NCI-H2171 treated with DMSO at 0.1 percent for 48 hours (cell line): ENCODE results near the gene PRKN.

ENCODE experiments used
- DNase-seq: peaks from one replicate; lab custom pipeline; 2025; lab: John Stamatoyannopoulos, UW

The PRKN gene

GRCh38 chr6:161378115-161378514 lies 1349.5 kb downstream of the PRKN start:
- DNase-seq, result no peak

- no peak for DNase-seq
Observed at GRCh38 chr6:161377116-161377515, 1350.5 kb downstream of the PRKN start.

DNA sequence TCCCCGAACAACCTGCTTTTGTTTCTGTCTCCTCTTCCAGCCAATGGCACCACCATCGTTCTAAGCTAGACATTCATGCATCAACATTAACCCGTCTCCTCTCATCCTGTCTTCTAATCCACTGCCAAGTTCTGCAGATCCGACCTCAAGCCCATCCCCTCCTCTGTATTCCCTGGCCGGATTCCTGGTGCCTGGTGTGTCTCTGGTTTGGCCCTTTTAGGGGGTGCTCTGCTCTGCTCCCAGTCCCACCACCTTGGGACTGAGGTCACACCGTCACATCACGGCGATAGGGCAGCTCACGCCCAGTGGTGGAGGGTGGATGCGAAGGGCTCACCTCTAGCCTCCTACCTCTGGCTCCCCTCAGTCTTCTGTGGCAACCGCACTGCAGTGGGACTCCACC lies 1351.2 kb downstream of the PRKN start:
- DNase-seq, result no peak

DNA sequence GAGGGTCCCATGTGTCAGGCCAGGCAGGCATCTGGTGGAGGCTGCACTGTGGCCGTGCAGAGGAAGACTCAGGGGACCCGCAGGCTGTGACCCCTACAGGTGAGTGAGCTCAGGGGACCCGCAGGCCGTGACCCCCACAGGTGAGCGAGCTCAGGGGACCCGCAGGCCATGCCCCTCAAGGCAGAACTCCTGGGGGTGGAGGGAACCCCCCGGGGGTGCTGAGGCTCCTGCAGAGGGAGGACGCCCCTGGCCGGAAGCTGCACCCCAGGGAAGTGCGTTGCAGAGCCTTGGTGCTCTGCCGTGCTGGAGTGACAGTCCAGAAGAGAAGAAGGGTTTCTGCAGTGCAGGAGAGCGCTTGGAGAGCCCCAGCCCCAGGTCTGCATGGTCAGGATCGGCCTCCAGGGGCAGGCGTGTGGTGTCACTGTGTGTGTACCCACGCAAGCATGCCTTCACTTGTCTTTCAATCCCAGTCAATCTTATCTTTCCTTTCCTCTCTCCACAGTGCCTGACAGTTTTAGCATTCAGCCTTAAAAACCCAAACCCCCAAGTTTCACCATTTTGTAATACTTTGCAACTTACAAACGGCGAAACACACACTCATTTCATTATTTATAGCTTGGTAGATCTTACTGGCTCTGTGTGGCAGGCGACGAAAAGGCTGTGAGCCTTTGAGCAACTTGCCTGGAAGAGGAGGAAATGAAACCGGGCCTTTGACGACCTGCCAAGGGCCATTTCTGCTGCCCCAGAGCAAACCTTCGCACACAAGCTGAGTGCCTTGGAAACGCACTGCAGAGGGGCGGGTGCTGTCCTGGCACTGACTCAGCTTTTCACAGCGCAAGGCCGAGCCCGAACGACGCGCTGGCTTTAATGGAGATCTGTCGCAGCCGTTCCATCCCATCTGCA lies 1352.3 kb downstream of the PRKN start:
- no peak for DNase-seq

DNA sequence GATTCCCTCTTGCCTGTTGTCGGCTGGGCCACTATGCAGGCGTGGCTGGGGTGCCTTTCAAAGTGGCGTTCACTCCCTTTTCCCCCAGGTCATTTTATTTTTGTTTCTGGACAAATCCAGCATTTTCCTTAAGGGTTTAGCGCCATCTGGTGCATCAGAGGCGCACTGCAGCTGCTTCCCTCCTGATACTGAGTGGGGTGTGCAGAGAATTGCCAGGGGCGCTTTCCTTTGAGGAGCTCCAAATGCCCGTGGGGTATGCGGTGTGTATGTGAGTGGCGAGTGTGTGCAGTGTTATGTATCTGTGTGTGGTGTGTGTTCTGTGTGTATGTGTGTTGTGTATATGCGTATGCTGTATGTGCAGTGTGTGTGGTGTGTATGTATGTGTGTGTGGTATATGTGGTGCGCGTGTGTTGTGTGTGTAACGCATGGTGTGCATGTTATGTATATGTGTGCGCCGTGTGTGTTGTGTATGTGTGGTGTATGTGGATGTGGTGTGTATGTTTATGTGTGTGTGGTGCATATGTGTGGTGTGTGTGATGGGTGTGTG lies 1353.6 kb downstream of the PRKN start:
- DNase-seq, result peak; percentile 40

DNA sequence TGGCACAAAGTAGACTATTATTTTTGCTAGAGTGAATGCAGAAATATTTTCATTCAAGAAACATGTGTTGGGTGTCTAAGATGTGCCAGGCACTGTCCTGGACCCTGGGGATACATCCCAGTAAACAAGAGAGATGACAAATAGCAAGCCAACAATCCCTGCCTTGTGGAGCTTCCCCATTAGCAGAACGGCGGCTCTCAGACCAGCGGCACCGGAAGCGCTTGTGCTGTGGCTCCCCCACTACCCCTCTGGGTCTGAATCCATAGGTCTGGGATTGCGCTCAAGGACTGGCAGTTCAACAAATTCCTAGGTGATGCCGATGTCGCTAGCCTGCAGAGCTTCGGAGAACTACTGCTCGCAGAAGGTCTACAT lies 1355.2 kb downstream of the PRKN start:
- DNase-seq, result no peak

GRCh38 chr6:161370880-161371279 lies 1356.7 kb downstream of the PRKN start:
- DNase-seq, result peak; percentile 72

- no peak for DNase-seq
Observed at GRCh38 chr6:161369339-161369738, 1358.2 kb downstream of the PRKN start.

DNA sequence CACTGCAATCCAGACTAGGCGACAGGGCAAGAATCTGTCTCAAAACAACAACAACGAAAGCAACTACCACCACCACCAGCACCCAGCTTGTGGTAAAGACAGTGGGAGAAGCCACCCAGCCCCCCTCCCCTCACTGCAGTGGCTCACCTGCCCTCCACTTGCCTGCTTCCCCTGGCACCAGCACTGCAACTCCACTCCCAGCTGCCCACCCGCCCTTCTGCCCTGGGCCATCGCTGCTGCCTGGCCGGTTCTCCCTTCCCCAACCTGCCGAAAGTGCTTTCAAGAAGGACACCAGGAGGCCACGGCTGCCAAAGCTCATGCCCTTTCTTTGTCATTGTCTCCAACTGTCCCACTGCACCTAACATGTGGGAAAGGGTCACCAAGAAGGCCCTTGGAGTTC lies 1359.1 kb downstream of the PRKN start:
- no peak for DNase-seq

DNA sequence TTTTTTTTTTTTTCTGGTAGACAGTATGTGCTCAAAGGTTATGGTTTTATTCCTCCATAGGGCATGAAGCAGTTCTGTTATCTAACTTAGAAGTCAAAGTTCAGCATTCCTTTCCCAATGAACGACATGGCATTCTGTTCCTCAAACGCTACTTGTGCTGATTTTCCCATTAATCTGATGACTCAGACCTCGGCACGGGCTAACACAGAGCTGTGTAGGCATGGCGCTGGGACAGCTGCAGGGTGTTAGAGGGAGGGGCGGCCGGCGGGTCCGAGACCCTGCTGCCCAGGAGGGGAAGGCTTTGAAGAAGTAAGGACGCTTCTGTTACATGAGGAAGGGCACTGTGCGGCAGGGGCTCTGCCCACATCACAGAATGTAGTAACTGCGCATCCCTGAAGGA lies 1360.1 kb downstream of the PRKN start:
- no peak for DNase-seq

DNA sequence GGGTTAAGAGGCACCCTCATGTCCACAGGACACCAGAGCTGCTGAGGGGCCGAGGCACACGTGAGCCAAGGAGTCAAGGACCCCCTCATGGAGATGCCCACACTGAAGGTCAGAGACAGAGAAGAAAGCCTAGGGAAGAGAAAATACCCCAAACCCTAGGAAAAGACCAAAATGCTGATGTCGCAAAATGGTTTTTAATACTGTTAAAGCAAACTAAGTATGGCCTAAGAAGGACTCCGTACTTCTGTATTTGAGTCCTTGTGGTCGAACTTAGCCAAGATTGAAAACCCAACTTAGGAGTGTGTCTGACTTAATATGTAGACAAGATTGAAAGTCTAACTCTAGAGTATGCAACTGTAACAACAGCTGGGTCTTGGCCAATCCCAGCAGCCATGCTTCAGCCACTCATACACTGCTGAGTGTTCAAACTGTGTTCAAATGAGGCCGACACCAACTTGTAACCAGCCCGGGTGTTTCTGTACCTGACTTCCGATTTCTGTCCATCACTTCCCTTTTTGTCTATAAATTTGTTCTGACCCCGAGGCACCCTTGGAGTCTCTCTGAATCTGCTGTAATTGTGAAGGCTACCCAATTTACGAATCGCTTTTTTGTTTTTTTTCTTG lies 1361.2 kb downstream of the PRKN start:
- no peak for DNase-seq

DNA sequence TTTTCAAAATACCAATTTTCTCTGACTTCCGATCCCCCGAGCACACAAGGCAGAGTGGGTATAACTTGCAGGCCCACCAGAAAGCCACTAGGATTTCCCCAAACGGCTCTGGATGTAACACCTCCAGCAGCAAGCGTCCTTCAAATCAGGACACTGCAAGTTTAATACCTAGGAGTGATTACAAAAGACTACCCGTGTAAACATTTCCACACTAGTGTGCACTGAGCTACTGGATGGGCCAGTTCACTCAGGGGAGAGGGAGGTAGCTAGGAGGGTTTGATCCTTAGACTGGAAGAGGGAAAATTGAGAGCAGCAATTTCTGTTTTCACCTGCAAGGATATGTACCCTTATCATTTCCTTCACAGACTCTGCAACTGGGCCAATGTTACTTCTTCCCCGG lies 1361.9 kb downstream of the PRKN start:
- DNase-seq, result no peak

GRCh38 chr6:161363286-161363685 lies 1364.3 kb downstream of the PRKN start:
- DNase-seq, result no peak

DNA sequence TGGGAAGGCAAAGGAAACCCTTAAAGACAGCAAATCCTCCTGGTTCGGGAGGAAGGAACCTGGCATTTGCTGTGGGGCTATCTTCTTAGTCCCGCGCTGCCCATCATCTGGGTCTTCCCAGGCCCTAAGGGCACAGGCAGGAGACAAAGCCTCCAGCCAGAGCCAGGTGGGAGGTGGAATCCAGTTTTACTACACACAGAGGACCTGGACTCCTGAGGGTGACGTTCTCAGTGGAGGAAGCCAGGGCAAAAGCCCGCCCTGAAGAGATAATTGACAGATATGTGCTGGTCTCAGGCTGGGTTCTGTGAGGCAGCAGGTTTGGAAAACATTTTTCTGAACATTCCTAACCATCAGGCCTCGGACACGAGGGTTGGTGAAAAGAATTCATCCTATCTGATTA lies 1365.3 kb downstream of the PRKN start:
- no peak for DNase-seq

- DNase-seq, result no peak
Observed at GRCh38 chr6:161361529-161361928, 1366.0 kb downstream of the PRKN start.

GRCh38 chr6:161360520-161360919 lies 1367.0 kb downstream of the PRKN start:
- DNase-seq, result no peak

- DNase-seq, result no peak
Observed at GRCh38 chr6:161359618-161359945, 1368.0 kb downstream of the PRKN start.

DNA sequence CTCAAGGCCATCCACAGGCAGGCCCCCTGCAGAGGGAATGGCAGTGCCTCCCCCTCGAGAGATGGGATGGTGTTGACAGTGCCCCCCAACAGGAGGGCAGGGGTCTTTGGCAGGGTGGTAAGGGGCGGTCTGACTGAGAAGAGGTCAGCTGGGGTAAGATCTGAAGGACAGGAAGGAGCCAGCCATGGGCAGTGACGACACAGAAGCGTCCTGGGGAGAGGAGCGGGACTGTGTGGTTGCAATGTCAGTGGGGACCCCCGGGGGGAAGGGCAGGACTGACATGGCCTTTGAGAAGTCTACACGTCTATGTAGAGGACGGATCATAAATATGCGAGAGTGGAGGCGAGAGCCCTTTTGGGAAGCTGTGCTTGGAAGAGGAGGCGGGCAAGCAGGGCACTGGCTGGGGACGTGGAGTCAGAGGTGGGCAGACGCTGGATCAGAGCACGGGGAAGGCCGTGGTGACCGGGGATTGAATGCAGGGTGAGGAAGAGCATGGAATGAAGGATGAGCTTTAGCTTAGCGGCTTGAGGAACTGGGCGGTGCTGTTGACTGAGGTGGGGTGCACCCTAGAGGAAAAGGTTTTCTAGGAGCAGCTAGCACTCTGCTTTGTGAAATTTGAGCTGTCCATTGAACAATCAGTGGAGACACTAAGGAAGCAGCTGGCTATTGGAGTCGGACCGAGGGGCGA lies 1371.3 kb downstream of the PRKN start:
- no peak for DNase-seq

GRCh38 chr6:161355696-161356095 lies 1371.9 kb downstream of the PRKN start:
- no peak for DNase-seq

- DNase-seq, result no peak
Observed at GRCh38 chr6:161354956-161355355, 1372.6 kb downstream of the PRKN start.

DNA sequence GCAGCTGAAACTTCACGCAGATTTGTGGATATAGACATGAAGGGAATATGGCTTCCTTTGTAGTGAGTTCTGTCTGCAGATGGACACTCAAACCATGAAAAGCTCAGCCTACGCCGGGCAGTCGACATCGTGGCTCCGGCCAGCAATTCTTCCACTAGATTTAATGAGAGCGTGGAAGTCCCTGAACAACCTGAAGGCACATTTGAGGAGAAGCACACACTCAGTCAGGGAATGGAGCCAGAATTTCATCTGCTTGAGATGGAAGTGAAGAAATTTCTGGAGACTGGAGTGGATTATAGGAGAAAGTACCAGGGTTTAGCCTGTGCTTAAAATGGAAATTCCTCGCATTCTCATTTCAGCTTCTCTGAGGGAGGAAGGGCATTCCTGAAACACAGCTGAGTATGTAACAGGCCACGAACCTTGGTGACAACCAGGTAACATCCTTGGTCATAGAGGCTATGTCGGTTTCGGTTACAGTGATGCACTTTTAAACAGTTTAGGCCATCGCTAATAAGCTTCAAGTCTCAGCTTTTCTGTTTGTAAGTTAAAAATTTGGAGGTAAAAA lies 1373.2 kb downstream of the PRKN start:
- no peak for DNase-seq

- no peak for DNase-seq
Observed at GRCh38 chr6:161353208-161353613, 1374.4 kb downstream of the PRKN start.

DNA sequence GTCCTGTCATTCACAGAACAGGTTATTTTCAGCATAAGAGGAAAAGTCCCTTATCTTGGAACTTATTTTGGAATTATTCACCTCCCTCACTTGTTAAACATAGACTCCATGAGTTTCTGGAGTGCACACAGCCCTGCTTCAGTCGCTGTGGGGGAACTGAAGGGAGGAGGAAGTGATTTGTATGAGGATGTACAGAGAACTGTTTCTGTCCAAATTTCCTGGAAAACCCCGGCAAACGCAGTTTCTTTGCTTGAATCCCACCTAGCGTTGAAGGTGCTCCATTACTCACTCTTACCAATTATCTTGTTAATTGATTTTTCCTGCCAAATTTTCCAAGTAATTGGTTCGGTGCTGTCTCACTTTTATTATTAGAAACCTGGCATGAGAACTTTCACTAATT lies 1375.7 kb downstream of the PRKN start:
- no peak for DNase-seq
